CD14-positive monocyte (primary cell): Measurements from ENCODE around the gene TMEM53. TPM values are rescaled to one million over a fixed set of nuclear protein-coding genes. Genes with fewer than 3 reads are reported as not detected.

ENCODE experiments used
- DNase-seq, 3 donors: peaks; one replicate each; pipeline ENCODE4 v3.0.0-alpha.2; 2011 to 2022
- H2AFZ ChIP-seq: 2 replicates; pipeline ENCODE4 v1.6.0; 2012; ENCODE audit warnings: mild to moderate bottlenecking, low read depth, low read length, inconsistent platforms; ENCODE audit not compliant: insufficient read depth, poor library complexity, severe bottlenecking
- H3K27ac ChIP-seq, 2 donors: 1 replicate in 1 of 2; 2 replicates in 1 of 2; pipeline ENCODE4 v1.5.1; 2012 to 2013; ENCODE audit warnings: low read length in 2 of 2, control low read depth in 1 of 2, inconsistent platforms in 1 of 2, low read depth in 1 of 2, mild to moderate bottlenecking in 1 of 2
- H3K27me3 ChIP-seq, 2 donors: one replicate each; pipeline versions ENCODE4 v1.6.0 to v1.6.1; 2011 to 2013; ENCODE audit warnings: low read length in 2 of 2; ENCODE audit not compliant: control insufficient read depth in 2 of 2, insufficient read depth in 2 of 2
- H3K36me3 ChIP-seq, 2 donors: replicated peaks in 1 of 2; 1 replicate in 1 of 2; 2 replicates in 1 of 2; pipeline versions ENCODE4 v1.5.1 to v1.6.1; 2012 to 2013; ENCODE audit warnings: low read length in 2 of 2, control low read depth in 1 of 2, inconsistent platforms in 1 of 2, mild to moderate bottlenecking in 1 of 2; ENCODE audit not compliant: insufficient read depth in 2 of 2, control insufficient read depth in 1 of 2
- H3K4me1 ChIP-seq, 2 donors: 1 replicate in 1 of 2; 2 replicates in 1 of 2; pipeline versions ENCODE4 v1.5.1 to v1.6.1; 2012 to 2013; ENCODE audit warnings: low read length in 2 of 2, control low read depth in 1 of 2, inconsistent platforms in 1 of 2, mild to moderate bottlenecking in 1 of 2, moderate library complexity in 1 of 2; ENCODE audit not compliant: insufficient read depth in 2 of 2, control insufficient read depth in 1 of 2
- H3K4me2 ChIP-seq: replicated peaks from 2 replicates; pipeline ENCODE3; 2012; ENCODE audit warnings: low read length, moderate library complexity, mild to moderate bottlenecking; ENCODE audit not compliant: poor library complexity, severe bottlenecking; ENCODE audit errors: extremely low read depth
- H3K4me3 ChIP-seq, 3 experiments: fragments of 200-600 bp in 1 of 3; sonication (generic) in 1 of 3; replicated peaks in 1 of 3; 1 replicate in 2 of 3; 2 replicates in 1 of 3; pipeline ENCODE4 v1.5.1; 2011 to 2013; ENCODE audit warnings: low read length in 3 of 3, mild to moderate bottlenecking in 3 of 3, control low read depth in 2 of 3, low read depth in 2 of 3, inconsistent platforms in 1 of 3, moderate library complexity in 1 of 3
- H3K79me2 ChIP-seq: 2 replicates; pipeline ENCODE4 v1.6.0; 2012; ENCODE audit warnings: mild to moderate bottlenecking, control low read depth, inconsistent platforms, low read length, moderate library complexity; ENCODE audit not compliant: insufficient read depth
- H3K9ac ChIP-seq: 2 replicates; pipeline ENCODE4 v1.6.0; 2017; ENCODE audit warnings: low read length, mild to moderate bottlenecking; ENCODE audit not compliant: insufficient read depth, poor library complexity, severe bottlenecking
- H3K9me3 ChIP-seq, 2 donors: replicated peaks in 1 of 2; 1 replicate in 1 of 2; 2 replicates in 1 of 2; pipeline versions ENCODE4 v1.5.1 to v1.6.1; 2012 to 2013; ENCODE audit warnings: low read length in 2 of 2, control low read depth in 1 of 2; ENCODE audit not compliant: control insufficient read depth in 1 of 2, insufficient read depth in 1 of 2
- H4K20me1 ChIP-seq: 2 replicates; pipeline ENCODE4 v1.6.0; 2012; ENCODE audit warnings: mild to moderate bottlenecking, low read length, control low read depth, moderate library complexity; ENCODE audit not compliant: insufficient read depth
- H3K27ac Mint-ChIP-seq, 7 donors: one replicate each; pipeline ENCODE4 v1.8.0; 2020; ENCODE audit warnings: mild to moderate bottlenecking in 7 of 7, mixed read lengths in 7 of 7, moderate library complexity in 6 of 7, inconsistent platforms in 2 of 7
- H3K27me3 Mint-ChIP-seq, 3 donors: one replicate each; pipeline ENCODE4 v1.8.0; 2021 to 2022; ENCODE audit warnings: low read depth in 3 of 3, mild to moderate bottlenecking in 3 of 3, mixed read lengths in 3 of 3, moderate library complexity in 3 of 3, inconsistent platforms in 1 of 3
- H3K36me3 Mint-ChIP-seq, 2 donors: one replicate each; pipeline ENCODE4 v1.8.0; 2020; ENCODE audit warnings: mixed read lengths in 2 of 2, inconsistent platforms in 1 of 2, mild to moderate bottlenecking in 1 of 2
- H3K4me1 Mint-ChIP-seq: one replicate; pipeline ENCODE4 v1.8.0; 2020; ENCODE audit warnings: mild to moderate bottlenecking, mixed read lengths
- H3K4me3 Mint-ChIP-seq, 2 donors: one replicate each; pipeline ENCODE4 v1.8.0; 2020; ENCODE audit warnings: mild to moderate bottlenecking in 2 of 2, mixed read lengths in 2 of 2, moderate library complexity in 1 of 2
- H3K9me3 Mint-ChIP-seq, 7 donors: one replicate each; pipeline ENCODE4 v1.8.0; 2020 to 2022; ENCODE audit warnings: mixed read lengths in 7 of 7, mild to moderate bottlenecking in 6 of 7, moderate library complexity in 6 of 7, inconsistent platforms in 2 of 7
- CTCF ChIP-seq: fragments of 200-600 bp; IDR thresholded peaks from one replicate; pipeline ENCODE4 v1.8.0; 2022; ENCODE audit warnings: antibody characterized with exemption, mild to moderate bottlenecking
- WGBS: methylation state at CpG from one replicate; pipeline ENCODE4 v1.1.5; 2013; ENCODE audit warnings: missing lambda C conversion rate; ENCODE audit not compliant: insufficient coverage; 5-methylcytosine and 5-hydroxymethylcytosine counted together
- intact Hi-C, 2 donors: fragments of 100-400 bp; cut with micrococcal nuclease; formaldehyde crosslinking; loops; one replicate each; pipeline versions ENCODE4 v1.15.0 to v1.15.1; 2023
- polyA plus RNA-seq, 3 donors: library from polyadenylated mRNA; depleted of rRNA in 1 of 3; unstranded in 2 of 3; stranded (reverse) in 1 of 3; fragments of 300-500 nt in 2 of 3; fragments of >200 nt in 1 of 3; fragmentation: Illumina TruSeq in 2 of 3; gene quantifications; 1 replicate in 2 of 3; 2 replicates in 1 of 3; pipeline ENCODE4 v1.2.3, GENCODE V29; 2012 to 2021

The TMEM53 gene
- polyA plus RNA-seq, 3 donors = 4.8 to 8.8 (median 8.6) TPM

GRCh38 chr1:44632598-44632997 is 41.7 kb downstream of the TMEM53 start:
- peaks cover 22 to 32% of the 10 kb centered on the region in 2 donors for H3K4me1 ChIP-seq
- peak overlapping the region; percentile 87 to 97 for H3K27ac ChIP-seq
- no peaks in the 10 kb centered on the region for H3K27me3 ChIP-seq
- no peaks in the 10 kb centered on the region for H3K9me3 ChIP-seq
- TF ChIP-seq CTCF = no peak
- H3K9ac ChIP-seq = peak overlapping the region; percentile 96
- peak overlapping the region; percentile 68 to 97 (median 85) for H3K4me3 ChIP-seq
- peaks cover 47 to 49% of the 10 kb centered on the region in 2 donors for H3K36me3 ChIP-seq
- H3K79me2 ChIP-seq = peaks cover 46% of the 10 kb centered on the region
- H4K20me1 ChIP-seq = peaks cover 51% of the 10 kb centered on the region
- H3K4me2 ChIP-seq = peak overlapping the region; percentile 86
- no peaks in the 10 kb centered on the region for H3K27me3 Mint-ChIP-seq
- WGBS = 47% methylated on average over 9 of the region's 9 CpGs
- peak overlapping the region; percentile 100 for H2AFZ ChIP-seq
- intact Hi-C loops = loop anchor here in 1 of 2 donors (5.0 kb wide), 1 partner anchor 40 kb away; the partner anchor contains the start of genes ARMH1 and TMEM53
- peaks cover 31% of the 10 kb centered on the region for H3K4me1 Mint-ChIP-seq
- peaks cover 0 to 4% (median 0%) of the 10 kb centered on the region in 7 donors for H3K9me3 Mint-ChIP-seq
- H3K36me3 Mint-ChIP-seq = peaks cover 37 to 47% of the 10 kb centered on the region in 2 donors
- H3K27ac Mint-ChIP-seq = peak overlapping the region; percentile 91 to 97 (median 95)
- DNase-seq = no peak
- peak overlapping the region; percentile 91 to 93 for H3K4me3 Mint-ChIP-seq

- peak; percentile 84 for DNase-seq
- Histone ChIP-seq H3K27me3 (no peaks in the 10 kb centered on the region), H3K4me1 (peaks cover 22 to 32% of the 10 kb centered on the region in 2 donors), H4K20me1 (peaks cover 44% of the 10 kb centered on the region), H3K79me2 (peaks cover 46% of the 10 kb centered on the region), H3K36me3 (peaks cover 40 to 42% of the 10 kb centered on the region in 2 donors), H3K9me3 (no peaks in the 10 kb centered on the region), H3K4me2 (peak overlapping the region; percentile 86), H3K27ac (peak overlapping the region; percentile 87 to 97), H3K4me3 (peak overlapping the region; percentile 68 to 97 (median 85)), H3K9ac (peak overlapping the region; percentile 96), H2AFZ (peak overlapping the region; percentile 100)
- peak overlapping the region; percentile 91 to 99 (median 97) for H3K27ac Mint-ChIP-seq
- peak overlapping the region; percentile 91 to 93 for H3K4me3 Mint-ChIP-seq
- under 1% methylated on average over 78 of the region's 88 CpGs for WGBS
- TF ChIP-seq CTCF = no peak
- H3K36me3 Mint-ChIP-seq = peaks cover 30 to 40% of the 10 kb centered on the region in 2 donors
- intact Hi-C loops = loop anchor here in 1 of 2 donors (1.0 to 5.0 kb wide), 2 partner anchors 40 to 278 kb away; partner anchors contain the start of genes ARMH1 and TMEM53
- H3K4me1 Mint-ChIP-seq = peaks cover 31% of the 10 kb centered on the region
- H3K9me3 Mint-ChIP-seq = peaks cover 0 to 4% (median 0%) of the 10 kb centered on the region in 7 donors
- H3K27me3 Mint-ChIP-seq = no peaks in the 10 kb centered on the region
Measured at GRCh38 chr1:44631647-44632539, 42.4 kb downstream of the TMEM53 start.
